ENCODE measurements around the gene ABLIM3. TPM values are rescaled to one million over a fixed set of nuclear protein-coding genes. Genes with fewer than 3 reads are reported as not detected.

Gene ABLIM3
- total and polyA plus RNA-seq, 2 donors (not counting 3 experiments of a cell fraction or from before 2014, with no cell fraction given): 16.7 to 42.1 TPM

DNA sequence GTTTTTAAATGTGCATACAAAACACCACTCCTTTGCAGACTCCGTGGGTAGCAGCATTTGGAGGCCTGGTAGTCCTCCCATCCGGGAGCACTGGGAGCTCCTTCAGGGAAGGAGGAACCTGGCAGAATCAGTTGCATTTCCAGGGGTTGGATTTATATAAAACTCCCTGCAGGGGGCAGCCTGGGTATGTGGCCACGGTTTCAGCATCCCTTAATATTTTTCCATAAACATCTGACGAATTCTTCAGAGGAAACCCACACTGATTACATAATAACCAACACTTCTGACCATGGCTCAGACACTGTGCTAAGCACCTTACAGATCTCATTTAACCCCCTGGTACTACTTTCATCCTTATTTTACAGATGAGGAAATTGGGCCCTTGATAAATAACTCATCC lies 124.3 kb downstream of the ABLIM3 start:
- intact Hi-C loops (cut with micrococcal nuclease) (loop anchor here (1.0 to 2.0 kb wide), 6 partner anchors 46 to 297 kb away; no protein-coding TSS in a partner anchor), dilution Hi-C loops (cut with MboI; ENCODE audit: extremely low pct_ligation_motif_present, low sequenced_read_pairs) (no loop called here)
- Histone ChIP-seq H3K4me2 (ENCODE audit: insufficient read depth, low read length) (no peak overlapping the region), H3K4me1 (ENCODE audit: control insufficient read depth, extremely low read depth, insufficient read depth, low read length) (peaks cover 3% of the 10 kb centered on the region), H2AFZ (ENCODE audit: low read depth, low read length) (no peak overlapping the region), H3K9me3 (replicated peaks; ENCODE audit: control insufficient read depth, insufficient read depth, low read length) (peaks cover 2% of the 10 kb centered on the region), H3K79me2 (ENCODE audit: control insufficient read depth, insufficient read depth, low read length) (no peaks in the 10 kb centered on the region), H3K9ac (replicated peaks; ENCODE audit: extremely low read depth, insufficient read depth, low read length) (no peak overlapping the region), H3K9me1 (replicated peaks; ENCODE audit: control insufficient read depth, extremely low read depth, insufficient read depth, low read length) (no peaks in the 10 kb centered on the region), H3K36me3 (ENCODE audit: control insufficient read depth in 2 of 2, extremely low read depth in 1 of 2, insufficient read depth in 2 of 2, low read length in 2 of 2) (no peaks in the 10 kb centered on the region), H3K27ac (ENCODE audit: insufficient read depth, low read depth, low read length) (no peak overlapping the region), H3K4me3 (replicated peaks in 1 of 3; ENCODE audit: insufficient read depth in 1 of 3, low read depth in 1 of 3, low read length in 3 of 3) (no peak overlapping the region), H4K20me1 (replicated peaks; ENCODE audit: control insufficient read depth, extremely low read depth, insufficient read depth, low read length) (no peaks in the 10 kb centered on the region), H3K27me3 (ENCODE audit: control insufficient read depth in 2 of 2, insufficient read depth in 2 of 2, low read length in 2 of 2) (peaks cover 0 to 1% of the 10 kb centered on the region in 2 experiments)
- FAIRE-seq (peak; percentile 87), DNase-seq (ENCODE audit: low read depth, low spot score) (peak; percentile 77)
- no TSS peak for BruUV-seq (replicated peaks)
- CTCF ChIA-PET: interaction anchor here (0.6 to 4.9 kb wide), 53 partner anchors 9 to 535 kb away, joined by 3 to 81 read pairs (median 6); partner anchors contain the start of genes ABLIM3, ARHGEF37, GRPEL2 and PCYOX1L
- peak; percentile 58 to 62 for TF ChIP-seq CTCF (IDR thresholded peaks at IDR 0.05; ENCODE audit: extremely low read depth in 1 of 2, insufficient read depth in 1 of 2, low read depth in 1 of 2, low read length in 2 of 2)
- no peak for TF ChIP-seq POLR2A (IDR thresholded peaks at IDR 0.05; ENCODE audit: low read depth, low read length)
- POLR2A ChIA-PET: interaction anchor here (0.9 kb wide), 1 partner anchor 92 kb away, joined by 3 read pairs; the partner anchor contains the start of gene PCYOX1L

DNA sequence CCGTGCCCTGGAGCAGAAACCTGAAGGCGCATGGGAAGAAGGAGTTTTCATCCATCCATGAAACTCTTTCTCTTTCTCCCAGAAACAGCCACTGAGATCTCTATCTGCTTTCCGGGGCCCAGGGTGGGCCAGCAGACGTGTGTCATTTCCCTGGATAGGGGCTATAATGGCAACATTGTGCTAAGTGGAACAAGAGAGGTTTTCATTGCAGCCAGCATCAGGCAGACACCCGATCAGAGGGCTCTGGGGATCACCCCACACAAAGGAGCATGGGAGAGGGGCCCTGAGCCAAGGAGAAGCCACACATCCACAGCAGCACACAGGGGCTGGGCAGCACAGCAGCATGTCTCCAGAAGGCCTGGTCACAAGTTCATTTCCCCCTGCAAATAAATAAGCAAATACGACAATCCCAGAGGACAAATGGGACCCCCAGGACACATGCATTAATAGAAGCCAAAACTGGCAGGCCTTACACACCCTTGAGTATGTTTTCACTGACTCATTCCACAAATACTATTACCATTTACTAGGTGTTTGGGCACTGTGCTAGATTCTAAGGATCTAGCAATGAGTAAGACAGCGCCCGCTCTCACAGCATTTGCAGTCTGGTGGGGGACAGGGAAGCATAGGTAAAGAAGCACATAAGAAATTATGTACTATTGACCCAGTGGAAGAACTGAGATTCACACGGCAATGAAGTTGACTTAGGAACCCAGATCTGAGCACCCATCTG lies 126.1 kb downstream of the ABLIM3 start:
- H3K27me3 ChIP-seq (ENCODE audit: control insufficient read depth in 2 of 2, insufficient read depth in 2 of 2, low read length in 2 of 2): peaks cover 0 to 1% of the 10 kb centered on the region in 2 experiments
- intact Hi-C loops (cut with micrococcal nuclease): no loop called here
- no peaks in the 10 kb centered on the region for H3K36me3 ChIP-seq (ENCODE audit: control insufficient read depth in 2 of 2, extremely low read depth in 1 of 2, insufficient read depth in 2 of 2, low read length in 2 of 2)
- H3K9ac ChIP-seq (replicated peaks; ENCODE audit: extremely low read depth, insufficient read depth, low read length): no peak overlapping the region
- no peak overlapping the region for H3K4me3 ChIP-seq (replicated peaks in 1 of 3; ENCODE audit: insufficient read depth in 1 of 3, low read depth in 1 of 3, low read length in 3 of 3)
- H2AFZ ChIP-seq (ENCODE audit: low read depth, low read length): no peak overlapping the region
- H3K9me1 ChIP-seq (replicated peaks; ENCODE audit: control insufficient read depth, extremely low read depth, insufficient read depth, low read length): no peaks in the 10 kb centered on the region
- peaks cover 10% of the 10 kb centered on the region for H3K4me1 ChIP-seq (ENCODE audit: control insufficient read depth, extremely low read depth, insufficient read depth, low read length)
- peaks cover 2% of the 10 kb centered on the region for H3K9me3 ChIP-seq (replicated peaks; ENCODE audit: control insufficient read depth, insufficient read depth, low read length)
- TF ChIP-seq CTCF (IDR thresholded peaks at IDR 0.05; ENCODE audit: extremely low read depth in 1 of 2, insufficient read depth in 1 of 2, low read depth in 1 of 2, low read length in 2 of 2): no peak
- TF ChIP-seq JUN (IDR thresholded peaks at IDR 0.05; ENCODE audit: borderline replicate concordance, insufficient read depth, insufficient read length, low read depth): no peak
- no peak for TF ChIP-seq MYC (IDR thresholded peaks at IDR 0.05; ENCODE audit: low read depth, low read length)
- TF ChIP-seq EZH2 (IDR thresholded peaks at IDR 0.05; ENCODE audit: borderline replicate concordance, low read depth, low read length, severe bottlenecking): no peak
- TF ChIP-seq GATA2 (IDR thresholded peaks at IDR 0.05; ENCODE audit: insufficient read depth, insufficient read length, low read depth, low read length): no peak
- TF ChIP-seq POLR2A (IDR thresholded peaks at IDR 0.05; ENCODE audit: low read depth, low read length): no peak
- dilution Hi-C loops (cut with MboI; ENCODE audit: extremely low pct_ligation_motif_present, low sequenced_read_pairs): no loop called here
- H3K4me2 ChIP-seq (ENCODE audit: insufficient read depth, low read length): no peak overlapping the region
- no peak overlapping the region for H3K27ac ChIP-seq (ENCODE audit: insufficient read depth, low read depth, low read length)
- no peaks in the 10 kb centered on the region for H4K20me1 ChIP-seq (replicated peaks; ENCODE audit: control insufficient read depth, extremely low read depth, insufficient read depth, low read length)
- POLR2A ChIA-PET: interaction anchor here (0.6 kb wide), 1 partner anchor 54 kb away, joined by 5 read pairs; no protein-coding TSS in a partner anchor
- no TSS peak for BruUV-seq (replicated peaks)
- CTCF ChIA-PET: interaction anchor here (0.7 to 4.9 kb wide), 11 partner anchors 16 to 141 kb away, joined by 3 to 81 read pairs (median 12); no protein-coding TSS in a partner anchor
- FAIRE-seq: no peak
- H3K79me2 ChIP-seq (ENCODE audit: control insufficient read depth, insufficient read depth, low read length): no peaks in the 10 kb centered on the region
- no peak for DNase-seq (ENCODE audit: low read depth, low spot score)
